GM18517 (cell line): ENCODE results near the gene COL18A1.
"Not testable (repeated sequence)": the region's sequence is repeated elsewhere in the genome, so short reads cannot be mapped to it uniquely, and the experiment has no call there.

ENCODE experiments used
- ATAC-seq: cut with Tn5 transposase; IDR thresholded peaks from one replicate; pipeline ENCODE4 v1.9.1; 2021; ENCODE audit warnings: mild to moderate bottlenecking, moderate library complexity; ENCODE audit not compliant: unreplicated experiment

The COL18A1 gene

GRCh38 chr21:45423968-45424853, 19.2 kb downstream of the COL18A1 start:
- ATAC-seq: no peak

GRCh38 chr21:45424854-45425795, 20.2 kb downstream of the COL18A1 start:
- ATAC-seq: no peak

GRCh38 chr21:45427331-45428271, 22.6 kb downstream of the COL18A1 start:
- ATAC-seq: no peak

- ATAC-seq: no peak
Observed at GRCh38 chr21:45428534-45428933, 23.6 kb downstream of the COL18A1 start.

GRCh38 chr21:45429221-45430175, 24.5 kb downstream of the COL18A1 start:
- ATAC-seq: no peak

- no peak for ATAC-seq
Observed at GRCh38 chr21:45430521-45431501, 25.8 kb downstream of the COL18A1 start.

GRCh38 chr21:45431781-45432572, 27.0 kb downstream of the COL18A1 start:
- ATAC-seq: no peak

GRCh38 chr21:45432575-45433255, 27.8 kb downstream of the COL18A1 start:
- no peak for ATAC-seq

GRCh38 chr21:45433301-45433700, 28.3 kb downstream of the COL18A1 start:
- no peak for ATAC-seq

- no peak for ATAC-seq
Observed at GRCh38 chr21:45433911-45434644, 29.1 kb downstream of the COL18A1 start.

- no peak for ATAC-seq
Observed at GRCh38 chr21:45434645-45435217, 29.8 kb downstream of the COL18A1 start.

- no peak for ATAC-seq
Observed at GRCh38 chr21:45435405-45435981, 30.5 kb downstream of the COL18A1 start.

GRCh38 chr21:45436351-45437065, 31.5 kb downstream of the COL18A1 start:
- no peak for ATAC-seq

GRCh38 chr21:45437844-45438243, 32.9 kb downstream of the COL18A1 start:
- ATAC-seq: not testable (repeated sequence)
